ENCODE data around the gene PRSS21. TPM values are rescaled to one million over a fixed set of nuclear protein-coding genes. Genes with fewer than 3 reads are reported as not detected.

Gene PRSS21
- total and polyA plus RNA-seq, 2 experiments from 2014 or later, result not detected

DNA sequence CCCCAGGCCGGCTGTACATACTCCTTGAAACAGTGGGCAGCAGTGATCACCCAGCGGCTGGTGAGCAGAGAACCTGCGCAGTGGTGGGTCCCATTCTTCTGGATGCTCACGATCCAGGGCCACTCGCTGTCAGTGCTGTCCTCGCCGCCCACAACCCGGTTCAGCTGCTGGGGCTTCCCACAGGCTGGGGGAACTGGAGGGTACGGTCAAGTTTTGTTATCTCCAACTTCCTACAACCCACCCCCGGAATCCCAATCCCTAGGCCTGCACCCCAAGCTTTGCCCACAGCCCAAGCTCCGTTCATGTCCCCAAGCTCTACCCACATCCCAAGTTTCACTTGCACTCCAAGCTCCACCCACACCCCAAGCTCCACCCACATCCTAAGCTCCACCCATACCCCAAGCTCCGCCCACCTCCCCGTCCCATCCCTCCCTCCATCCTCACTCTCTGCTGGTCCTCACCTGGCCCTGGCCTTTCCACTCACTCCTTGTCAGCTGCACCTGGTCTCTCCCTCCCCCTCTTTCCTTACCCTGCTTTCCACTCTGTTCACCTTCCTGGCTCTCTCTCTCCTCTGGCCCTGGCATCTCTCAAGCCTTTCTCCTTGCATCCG is 39.1 kb downstream of the PRSS21 start:
- Histone ChIP-seq H3K4me2 (ENCODE audit: unreplicated experiment) (no peak overlapping the region), H3K27me3 (replicated peaks; ENCODE audit: insufficient read depth) (no peaks in the 10 kb centered on the region; the same call in 1 of the 2 replicates), H3K4me1 (ENCODE audit: insufficient read depth) (no peaks in the 10 kb centered on the region), H2AFZ (no peak overlapping the region), H3K4me3 (no peak overlapping the region), H3K27ac (no peak overlapping the region), H4K20me1 (ENCODE audit: insufficient read depth) (no peaks in the 10 kb centered on the region), H3K9ac (no peak overlapping the region), H3K36me3 (ENCODE audit: low read depth) (no peaks in the 10 kb centered on the region), H3K9me2 (ENCODE audit: insufficient read depth) (no peaks in the 10 kb centered on the region), H3K79me2 (ENCODE audit: insufficient read depth) (no peaks in the 10 kb centered on the region), H3K9me3 (ENCODE audit: low read depth) (no peaks in the 10 kb centered on the region), H3F3A (ENCODE audit: insufficient read depth) (no peaks in the 10 kb centered on the region)
- WGBS, 2 experiments (ENCODE audit: low coverage in 1 of 2, low lambda C conversion rate in 2 of 2, missing lambda C conversion rate in 2 of 2), result 91 to 93% methylated on average over 12 to 14 of the region's 14 CpGs
- peak; percentile 33 for DNase-seq
- TF ChIP-seq EZH2 (IDR thresholded peaks at IDR 0.05; ENCODE audit: insufficient read depth, poor library complexity, severe bottlenecking), result no peak
- in situ Hi-C loops (cut with MboI), result no loop called here

DNA sequence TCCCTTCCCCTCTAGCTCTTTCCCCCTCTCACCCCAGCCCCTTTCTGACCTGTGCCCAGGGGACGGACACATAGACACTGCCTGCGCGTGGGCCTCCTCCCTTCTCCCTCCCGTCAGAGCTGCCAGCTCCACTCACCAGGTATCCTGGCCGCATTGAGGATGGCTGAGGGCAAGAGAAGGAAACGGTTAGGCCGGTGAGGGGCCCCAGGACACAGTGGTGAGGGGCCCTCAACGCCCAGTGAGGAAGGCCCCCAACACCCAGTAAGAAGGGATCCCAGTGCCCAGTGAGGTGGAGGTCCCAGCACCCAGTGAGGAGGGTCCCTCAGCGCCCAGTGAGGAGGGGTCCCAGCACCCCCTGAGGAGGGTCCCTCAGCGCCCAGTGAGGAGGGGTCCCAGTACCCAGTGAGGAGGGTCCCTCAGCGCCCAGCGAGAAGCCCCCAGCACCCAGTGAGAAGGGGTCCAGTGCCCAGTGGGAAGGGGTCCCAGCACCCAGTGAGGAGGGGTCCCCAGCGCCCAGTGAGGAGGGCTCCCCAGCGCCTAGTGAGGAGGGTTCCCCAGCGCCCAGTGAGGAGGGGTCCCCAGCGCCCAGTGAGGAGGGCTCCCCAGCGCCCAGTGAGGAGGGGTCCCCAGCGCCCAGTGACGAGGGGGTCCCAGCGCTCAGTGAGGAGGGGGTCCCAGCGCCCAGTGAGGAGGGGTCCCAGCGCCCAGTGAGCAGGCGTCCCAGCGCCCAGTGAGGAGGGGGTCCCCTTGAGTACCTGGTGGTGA is 39.8 kb downstream of the PRSS21 start:
- in situ Hi-C loops (cut with MboI), result no loop called here
- Histone ChIP-seq H4K20me1 (ENCODE audit: insufficient read depth) (no peaks in the 10 kb centered on the region), H3K79me2 (ENCODE audit: insufficient read depth) (no peaks in the 10 kb centered on the region), H3K27me3 (replicated peaks; ENCODE audit: insufficient read depth) (no peaks in the 10 kb centered on the region; the same call in 1 of the 2 replicates), H3K4me2 (ENCODE audit: unreplicated experiment) (no peak overlapping the region), H3K27ac (no peak overlapping the region), H3K9ac (no peak overlapping the region), H3F3A (ENCODE audit: insufficient read depth) (no peaks in the 10 kb centered on the region), H3K4me3 (no peak overlapping the region), H2AFZ (no peak overlapping the region), H3K36me3 (ENCODE audit: low read depth) (no peaks in the 10 kb centered on the region), H3K9me2 (ENCODE audit: insufficient read depth) (no peaks in the 10 kb centered on the region), H3K9me3 (ENCODE audit: low read depth) (no peaks in the 10 kb centered on the region), H3K4me1 (ENCODE audit: insufficient read depth) (no peaks in the 10 kb centered on the region)
- DNase-seq, result no peak
- TF ChIP-seq EZH2 (IDR thresholded peaks at IDR 0.05; ENCODE audit: insufficient read depth, poor library complexity, severe bottlenecking) (no peak), EZH2phosphoT487 (IDR thresholded peaks at IDR 0.05; ENCODE audit: insufficient read depth, low read depth) (no peak)
- 78 to 89% methylated on average over 14 to 21 of the region's 24 CpGs for WGBS, 2 experiments (ENCODE audit: low coverage in 1 of 2, low lambda C conversion rate in 2 of 2, missing lambda C conversion rate in 2 of 2)

GRCh38 chr16:2857451-2858244 is 40.6 kb downstream of the PRSS21 start, which contains the start of gene PRSS22:
Gene PRSS22 (minus strand): TSS chr16:2858170. CDS start chr16:2858104, 66 bp downstream.
- H4K20me1 ChIP-seq (ENCODE audit: insufficient read depth), result no peaks in the 10 kb centered on the region
- no peak within 1 kb of the TSS for H3K4me3 ChIP-seq
- no peaks in the 10 kb centered on the region for H3K9me2 ChIP-seq (ENCODE audit: insufficient read depth)
- H2AFZ ChIP-seq, result no peak within 1 kb of the TSS
- no peaks in the 10 kb centered on the region for H3K9me3 ChIP-seq (ENCODE audit: low read depth)
- no peak within 1 kb of the TSS for H3K27ac ChIP-seq
- no peak for TF ChIP-seq EZH2phosphoT487 (IDR thresholded peaks at IDR 0.05; ENCODE audit: insufficient read depth, low read depth)
- no peak for TF ChIP-seq EZH2 (IDR thresholded peaks at IDR 0.05; ENCODE audit: insufficient read depth, poor library complexity, severe bottlenecking)
- no peak within 1 kb of the TSS for H3K9ac ChIP-seq
- H3F3A ChIP-seq (ENCODE audit: insufficient read depth), result no peaks in the 10 kb centered on the region
- no peaks in the 10 kb centered on the region for H3K79me2 ChIP-seq (ENCODE audit: insufficient read depth)
- in situ Hi-C loops (cut with MboI), result no loop called here
- H3K36me3 ChIP-seq (ENCODE audit: low read depth), result no peaks in the 10 kb centered on the region
- no peaks in the 10 kb centered on the region for H3K4me1 ChIP-seq (ENCODE audit: insufficient read depth)
- H3K4me2 ChIP-seq (ENCODE audit: unreplicated experiment), result no peak within 1 kb of the TSS
- DNase-seq, result peak; percentile 25
- WGBS, 2 experiments (ENCODE audit: low coverage in 1 of 2, low lambda C conversion rate in 2 of 2, missing lambda C conversion rate in 2 of 2), result 17 to 19% methylated on average over 33 to 38 of the region's 42 CpGs
- no peaks in the 10 kb centered on the region; the same call in 1 of the 2 replicates for H3K27me3 ChIP-seq (replicated peaks; ENCODE audit: insufficient read depth)

DNA sequence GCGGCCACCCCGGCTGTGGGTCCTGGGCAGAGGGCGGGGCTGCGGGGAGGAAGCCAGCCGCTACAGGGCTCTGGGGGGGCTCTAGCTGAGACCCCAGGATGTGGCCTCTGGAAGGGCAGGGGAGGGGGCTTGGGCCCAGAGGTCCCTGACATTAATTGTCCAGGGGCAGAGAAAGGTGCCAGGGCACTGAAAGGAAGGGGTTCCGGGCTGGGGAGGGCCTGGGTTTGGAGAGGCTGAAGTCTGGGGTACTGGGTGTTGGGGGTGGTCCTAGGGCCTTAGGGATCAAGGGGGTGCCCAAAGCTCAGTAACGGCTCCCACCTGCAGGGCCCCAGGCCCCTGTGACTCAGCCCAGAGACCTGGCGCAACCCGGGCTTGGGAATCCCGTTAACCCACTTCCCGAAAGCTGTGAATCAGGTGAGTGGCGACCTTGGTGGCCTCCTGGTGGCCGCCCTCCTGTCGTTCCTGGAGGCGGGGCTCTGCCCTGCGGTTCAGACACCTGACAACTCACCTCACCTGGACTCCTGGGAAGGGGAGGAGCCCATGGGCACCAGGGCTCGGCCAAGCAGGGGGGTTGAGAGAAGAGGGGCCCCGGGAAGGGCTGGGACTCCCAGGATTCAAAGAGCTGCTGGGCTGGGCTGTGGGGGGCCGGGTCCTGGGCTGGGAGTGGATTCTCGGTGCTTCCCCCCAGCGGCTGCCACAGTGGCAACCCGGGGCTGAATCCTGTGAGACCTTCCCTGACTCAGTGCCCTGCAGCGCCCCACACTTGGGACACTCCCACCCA is 41.4 kb downstream of the PRSS21 start:
- no peaks in the 10 kb centered on the region for H3K9me2 ChIP-seq (ENCODE audit: insufficient read depth)
- H3K9ac ChIP-seq, result no peak overlapping the region
- no peaks in the 10 kb centered on the region for H3F3A ChIP-seq (ENCODE audit: insufficient read depth)
- no peak overlapping the region for H3K4me2 ChIP-seq (ENCODE audit: unreplicated experiment)
- no peak for DNase-seq
- no peaks in the 10 kb centered on the region for H3K79me2 ChIP-seq (ENCODE audit: insufficient read depth)
- no peak overlapping the region for H3K4me3 ChIP-seq
- in situ Hi-C loops (cut with MboI), result no loop called here
- no peaks in the 10 kb centered on the region for H4K20me1 ChIP-seq (ENCODE audit: insufficient read depth)
- no peaks in the 10 kb centered on the region for H3K36me3 ChIP-seq (ENCODE audit: low read depth)
- no peaks in the 10 kb centered on the region; the same call in 1 of the 2 replicates for H3K27me3 ChIP-seq (replicated peaks; ENCODE audit: insufficient read depth)
- TF ChIP-seq EZH2 (IDR thresholded peaks at IDR 0.05; ENCODE audit: insufficient read depth, poor library complexity, severe bottlenecking), result no peak
- H3K4me1 ChIP-seq (ENCODE audit: insufficient read depth), result no peaks in the 10 kb centered on the region
- H3K27ac ChIP-seq, result no peak overlapping the region
- 30 to 34% methylated on average over 22 to 23 of the region's 23 CpGs for WGBS, 2 experiments (ENCODE audit: low coverage in 1 of 2, low lambda C conversion rate in 2 of 2, missing lambda C conversion rate in 2 of 2)
- no peaks in the 10 kb centered on the region for H3K9me3 ChIP-seq (ENCODE audit: low read depth)
- H2AFZ ChIP-seq, result no peak overlapping the region
